PC-3 (cell line): ENCODE data around the gene H6PD. TPM values are rescaled to one million over a fixed set of nuclear protein-coding genes. Genes with fewer than 3 reads are reported as not detected.

ENCODE experiments used
- ATAC-seq: fragments of 200-7000 bp; cut with Tn5 transposase; 2 replicates; pipeline ENCODE4 v1.9.1; 2020; ENCODE audit warnings: mild to moderate bottlenecking, moderate library complexity
- BruUV-seq: library from RNA; stranded (reverse); fragments of 400-500 nt; replicated peaks from 2 replicates; lab custom pipeline; 2021; lab: Mats Ljungman, UMichigan
- CTCF ChIA-PET: fragments of 300-600 bp; sonication (Branson Sonifier 250); formaldehyde crosslinking; loops from one replicate; lab custom pipeline; 2022; ENCODE audit warnings: antibody characterized with exemption; lab: Charles Lee
- POLR2A ChIA-PET: fragments of 300-600 bp; sonication (Branson Sonifier 250); formaldehyde crosslinking; loops from one replicate; lab custom pipeline; 2022; ENCODE audit warnings: antibody characterized with exemption; ENCODE audit not compliant: unreplicated experiment; lab: Charles Lee
- DNase-seq: peaks from one replicate; pipeline ENCODE4 v3.0.0-alpha.2; 2015
- H2AFZ ChIP-seq: fragments of 300-600 bp; sonication (generic); 2 replicates; pipeline ENCODE4 v1.6.0; 2016; ENCODE audit warnings: antibody characterized with exemption, low read length
- H3F3A ChIP-seq: fragments of 300-600 bp; sonication (generic); one replicate; pipeline ENCODE4 v1.6.0; 2017; ENCODE audit warnings: antibody characterized with exemption, low read length, control low read depth, mild to moderate bottlenecking; ENCODE audit not compliant: unreplicated experiment
- H3K27ac ChIP-seq: fragments of 300-600 bp; sonication (generic); 2 replicates; pipeline ENCODE4 v1.5.1; 2016; ENCODE audit warnings: mild to moderate bottlenecking, low read length
- H3K27me3 ChIP-seq: fragments of 300-600 bp; sonication (generic); 2 replicates; pipeline ENCODE4 v1.6.1; 2016; ENCODE audit warnings: low read length, mixed read lengths
- H3K36me3 ChIP-seq: fragments of 300-600 bp; sonication (generic); 2 replicates; pipeline ENCODE4 v1.6.1; 2016; ENCODE audit warnings: low read depth, mixed run types, low read length, mixed read lengths
- H3K4me1 ChIP-seq: fragments of 300-600 bp; sonication (generic); 2 replicates; pipeline ENCODE4 v1.5.1; 2016; ENCODE audit warnings: low read length; ENCODE audit not compliant: insufficient read depth
- H3K4me2 ChIP-seq: fragments of 300-600 bp; sonication (generic); 2 replicates; pipeline ENCODE4 v1.6.0; 2016; ENCODE audit warnings: low read length
- H3K4me3 ChIP-seq: fragments of 300-600 bp; sonication (generic); 2 replicates; pipeline ENCODE4 v1.5.1; 2016; ENCODE audit warnings: mild to moderate bottlenecking, low read length, mixed read lengths
- H3K79me2 ChIP-seq: fragments of 300-600 bp; sonication (generic); 2 replicates; pipeline ENCODE4 v1.6.1; 2017; ENCODE audit warnings: low read length, mixed read lengths
- H3K9ac ChIP-seq: fragments of 300-600 bp; sonication (generic); 2 replicates; pipeline ENCODE4 v1.6.0; 2016; ENCODE audit warnings: mild to moderate bottlenecking, low read length
- H3K9me2 ChIP-seq: fragments of 300-600 bp; sonication (generic); replicated peaks from 2 replicates; pipeline ENCODE4 v1.6.1; 2016; ENCODE audit warnings: mixed run types, low read length, mixed read lengths
- H3K9me3 ChIP-seq: fragments of 300-600 bp; sonication (generic); 2 replicates; pipeline ENCODE4 v1.6.1; 2016; ENCODE audit warnings: low read length, mixed read lengths
- H4K20me1 ChIP-seq: fragments of 300-600 bp; sonication (generic); 2 replicates; pipeline ENCODE4 v1.6.1; 2016; ENCODE audit warnings: low read length, mixed read lengths
- CTCF ChIP-seq: fragments of 300-600 bp; sonication (generic); conservative IDR thresholded peaks from 2 replicates; pipeline ENCODE4 v1.5.1; 2017; ENCODE audit warnings: antibody characterized with exemption, low read depth, mild to moderate bottlenecking, low read length
- EZH2 ChIP-seq: fragments of 300-600 bp; sonication (generic); IDR thresholded peaks from one replicate; pipeline ENCODE4 v1.6.1; 2017; ENCODE audit warnings: antibody characterized with exemption, mild to moderate bottlenecking, low read length; ENCODE audit not compliant: unreplicated experiment
- EZH2phosphoT487 ChIP-seq: fragments of 300-600 bp; sonication (generic); IDR thresholded peaks from 2 replicates; pipeline ENCODE4 v1.6.1; 2018; ENCODE audit warnings: mild to moderate bottlenecking, antibody characterized with exemption, low read length, borderline replicate concordance
- intact Hi-C: fragments of 100-400 bp; cut with micrococcal nuclease; formaldehyde crosslinking; loops from 2 replicates; pipeline ENCODE4 v1.9.0; 2023
- total RNA-seq: library from RNA; depleted of rRNA; stranded (reverse); fragments of >200 nt; gene quantifications from 2 replicates; pipeline ENCODE4 v1.2.3, GENCODE V29; 2014

H6PD gene
- total RNA-seq, 1 experiment from 2014 or later, result 6.8 TPM

GRCh38 chr1:9263276-9263855 is 28.8 kb downstream of the H6PD start:
- Histone ChIP-seq H3K36me3 (no peaks in the 10 kb centered on the region; the same call in 1 of the 2 replicates), H2AFZ (no peak overlapping the region), H3K4me1 (no peaks in the 10 kb centered on the region), H3K9ac (no peak overlapping the region), H3K27me3 (no peaks in the 10 kb centered on the region), H3K9me2 (no peaks in the 10 kb centered on the region), H3K9me3 (no peaks in the 10 kb centered on the region; the same call in 1 of the 2 replicates), H4K20me1 (no peaks in the 10 kb centered on the region), H3F3A (no peaks in the 10 kb centered on the region), H3K27ac (no peak overlapping the region), H3K79me2 (no peaks in the 10 kb centered on the region), H3K4me2 (no peak overlapping the region), H3K4me3 (no peak overlapping the region)
- intact Hi-C loops, result no loop called here
- POLR2A ChIA-PET, result no interaction called here
- CTCF ChIA-PET, result no interaction called here
- DNase-seq, result no peak
- no TSS peak for BruUV-seq
- no peak for ATAC-seq
- no peak for TF ChIP-seq CTCF
- no peak for TF ChIP-seq EZH2
- TF ChIP-seq EZH2phosphoT487, result no peak

DNA sequence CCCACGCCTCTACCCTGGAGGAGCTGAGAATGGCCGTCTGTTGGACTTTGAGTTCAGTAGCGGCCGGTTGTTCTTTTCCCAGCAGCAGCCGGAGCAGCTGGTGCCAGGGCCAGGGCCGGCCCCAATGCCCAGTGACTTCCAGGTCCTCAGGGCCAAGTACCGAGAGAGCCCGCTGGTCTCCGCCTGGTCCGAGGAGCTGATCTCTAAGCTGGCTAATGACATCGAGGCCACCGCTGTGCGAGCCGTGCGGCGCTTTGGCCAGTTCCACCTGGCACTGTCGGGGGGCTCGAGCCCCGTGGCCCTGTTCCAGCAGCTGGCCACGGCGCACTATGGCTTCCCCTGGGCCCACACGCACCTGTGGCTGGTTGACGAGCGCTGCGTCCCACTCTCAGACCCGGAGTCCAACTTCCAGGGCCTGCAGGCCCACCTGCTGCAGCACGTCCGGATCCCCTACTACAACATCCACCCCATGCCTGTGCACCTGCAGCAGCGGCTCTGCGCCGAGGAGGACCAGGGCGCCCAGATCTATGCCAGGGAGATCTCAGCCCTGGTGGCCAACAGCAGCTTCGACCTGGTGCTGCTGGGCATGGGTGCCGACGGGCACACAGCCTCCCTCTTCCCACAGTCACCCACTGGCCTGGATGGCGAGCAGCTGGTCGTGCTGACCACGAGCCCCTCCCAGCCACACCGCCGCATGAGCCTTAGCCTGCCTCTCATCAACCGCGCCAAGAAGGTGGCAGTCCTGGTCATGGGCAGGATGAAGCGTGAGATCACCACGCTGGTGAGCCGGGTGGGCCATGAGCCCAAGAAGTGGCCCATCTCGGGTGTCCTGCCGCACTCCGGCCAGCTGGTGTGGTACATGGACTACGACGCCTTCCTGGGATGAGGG is 29.7 kb downstream of the H6PD start:
- peaks cover 7% of the 10 kb centered on the region for H3K4me1 ChIP-seq
- intact Hi-C loops, result no loop called here
- ATAC-seq (no peak), DNase-seq (no peak)
- H2AFZ ChIP-seq, result no peak overlapping the region
- H3K4me2 ChIP-seq, result no peak overlapping the region
- H3K9ac ChIP-seq, result no peak overlapping the region
- H4K20me1 ChIP-seq, result no peaks in the 10 kb centered on the region
- no peak overlapping the region for H3K27ac ChIP-seq
- CTCF ChIA-PET, result no interaction called here
- TF ChIP-seq EZH2phosphoT487, result no peak
- TF ChIP-seq EZH2, result no peak
- TF ChIP-seq CTCF, result no peak
- no TSS peak for BruUV-seq
- POLR2A ChIA-PET, result no interaction called here
- H3K36me3 ChIP-seq, result no peaks in the 10 kb centered on the region
- H3K9me2 ChIP-seq, result no peaks in the 10 kb centered on the region
- H3K9me3 ChIP-seq, result no peaks in the 10 kb centered on the region; the same call in 1 of the 2 replicates
- H3K27me3 ChIP-seq, result no peaks in the 10 kb centered on the region
- H3K4me3 ChIP-seq, result no peak overlapping the region
- H3F3A ChIP-seq, result no peaks in the 10 kb centered on the region
- no peaks in the 10 kb centered on the region for H3K79me2 ChIP-seq

- ATAC-seq (no peak), DNase-seq (no peak)
- H3K27me3 ChIP-seq, result no peaks in the 10 kb centered on the region
- ChIA-PET CTCF (no interaction called here), POLR2A (no interaction called here)
- no peaks in the 10 kb centered on the region for H3F3A ChIP-seq
- H3K9ac ChIP-seq, result no peak overlapping the region
- H3K36me3 ChIP-seq, result no peaks in the 10 kb centered on the region
- H3K27ac ChIP-seq, result no peak overlapping the region
- no TSS peak for BruUV-seq
- H3K79me2 ChIP-seq, result no peaks in the 10 kb centered on the region
- no peaks in the 10 kb centered on the region; the same call in 1 of the 2 replicates for H3K9me3 ChIP-seq
- H3K4me3 ChIP-seq, result no peak overlapping the region
- no peaks in the 10 kb centered on the region for H3K9me2 ChIP-seq
- TF ChIP-seq EZH2phosphoT487, result no peak
- intact Hi-C loops, result no loop called here
- H2AFZ ChIP-seq, result no peak overlapping the region
- no peak overlapping the region for H3K4me2 ChIP-seq
- peaks cover 15% of the 10 kb centered on the region for H3K4me1 ChIP-seq
- no peaks in the 10 kb centered on the region for H4K20me1 ChIP-seq
These were observed 30.5 kb downstream of the H6PD start for GRCh38 chr1:9265037-9265436.
